HEK293T (cell line): Measurements from ENCODE around the gene OR4F3.
"Not testable (repeated sequence)": the region's sequence is repeated elsewhere in the genome, so short reads cannot be mapped to it uniquely, and the experiment has no call there.

Experiments
- CTCF ChIA-PET: fragments of 350-600 bp; formaldehyde crosslinking; extraction: SDS; loops from one replicate; lab custom pipeline; 2021; ENCODE audit warnings: antibody characterized with exemption, inconsistent platforms; lab: Yijun Ruan, JAX
- POLR2A ChIA-PET: fragments of 350-600 bp; formaldehyde crosslinking; extraction: SDS; loops from one replicate; lab custom pipeline; 2020; ENCODE audit warnings: antibody characterized with exemption, inconsistent platforms; lab: Yijun Ruan, JAX
- DNase-seq: peaks from one replicate; pipeline ENCODE4 v3.0.0; 2012; ENCODE audit warnings: mixed read lengths; ENCODE audit errors: extremely low spot score

OR4F3 gene

GRCh38 chr5:181366968-181367367, at the start of gene OR4F3:
Gene OR4F3 (plus strand): TSS chr5:181367268.
- CTCF ChIA-PET, DNase-seq, POLR2A ChIA-PET: not testable (repeated sequence)
